Measurements from ENCODE around the gene RAB11FIP3. TPM values are rescaled to one million over a fixed set of nuclear protein-coding genes. Genes with fewer than 3 reads are reported as not detected.

RAB11FIP3 gene
- total RNA-seq, 1 experiment from 2014 or later: 38.4 TPM

DNA sequence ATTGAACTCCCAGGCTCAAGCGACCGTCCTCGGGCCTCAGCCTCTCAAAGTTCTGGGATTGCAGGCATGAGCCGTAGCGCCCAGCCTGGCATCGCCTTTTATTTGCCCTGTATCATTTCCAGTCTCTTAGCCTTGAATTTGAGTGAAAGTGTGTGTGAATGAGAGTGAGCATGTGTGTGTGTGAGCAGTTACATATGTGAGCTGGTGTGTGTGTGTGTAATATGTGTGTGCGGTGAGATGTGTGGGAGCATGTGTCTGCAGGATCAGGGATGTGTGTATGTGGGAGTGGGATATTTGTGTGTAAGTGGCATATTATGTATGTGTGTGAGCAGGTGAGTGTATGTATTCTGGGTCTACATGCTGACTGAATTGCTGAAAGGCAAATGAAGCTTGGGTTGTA lies 5.5 kb downstream of the RAB11FIP3 start:
- TF ChIP-seq, protein P1, sequence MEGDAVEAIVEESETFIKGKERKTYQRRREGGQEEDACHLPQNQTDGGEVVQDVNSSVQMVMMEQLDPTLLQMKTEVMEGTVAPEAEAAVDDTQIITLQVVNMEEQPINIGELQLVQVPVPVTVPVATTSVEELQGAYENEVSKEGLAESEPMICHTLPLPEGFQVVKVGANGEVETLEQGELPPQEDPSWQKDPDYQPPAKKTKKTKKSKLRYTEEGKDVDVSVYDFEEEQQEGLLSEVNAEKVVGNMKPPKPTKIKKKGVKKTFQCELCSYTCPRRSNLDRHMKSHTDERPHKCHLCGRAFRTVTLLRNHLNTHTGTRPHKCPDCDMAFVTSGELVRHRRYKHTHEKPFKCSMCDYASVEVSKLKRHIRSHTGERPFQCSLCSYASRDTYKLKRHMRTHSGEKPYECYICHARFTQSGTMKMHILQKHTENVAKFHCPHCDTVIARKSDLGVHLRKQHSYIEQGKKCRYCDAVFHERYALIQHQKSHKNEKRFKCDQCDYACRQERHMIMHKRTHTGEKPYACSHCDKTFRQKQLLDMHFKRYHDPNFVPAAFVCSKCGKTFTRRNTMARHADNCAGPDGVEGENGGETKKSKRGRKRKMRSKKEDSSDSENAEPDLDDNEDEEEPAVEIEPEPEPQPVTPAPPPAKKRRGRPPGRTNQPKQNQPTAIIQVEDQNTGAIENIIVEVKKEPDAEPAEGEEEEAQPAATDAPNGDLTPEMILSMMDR (conservative IDR thresholded peaks at IDR 0.05): no peak
- TF ChIP-seq EZH2 (IDR thresholded peaks at IDR 0.05; ENCODE audit: low read depth): no peak
- Histone ChIP-seq H3K79me2 (ENCODE audit: low read depth) (peaks cover 10% of the 10 kb centered on the region), H3F3A (ENCODE audit: insufficient read depth, low read depth) (0 out of 2 replicates have a peak, but pooled peaks cover 5% of the 10 kb centered on the region), H4K20me1 (ENCODE audit: insufficient read depth) (no peaks in the 10 kb centered on the region; the same call in 1 of the 2 replicates), H3K9me2 (ENCODE audit: insufficient read depth) (no peaks in the 10 kb centered on the region), H3K27me3 (ENCODE audit: insufficient read depth, low read depth) (no peaks in the 10 kb centered on the region), H3K27ac (no peak overlapping the region), H3K4me1 (replicated peaks; ENCODE audit: insufficient read depth) (peaks cover 11% of the 10 kb centered on the region), H2AFZ (no peak overlapping the region), H3K9me3 (ENCODE audit: insufficient read depth, low read depth) (no peaks in the 10 kb centered on the region), H3K36me3 (ENCODE audit: low read depth) (no peaks in the 10 kb centered on the region), H3K4me2 (no peak overlapping the region), H3K4me3 (no peak overlapping the region)
- DNase-seq: no peak
- CTCF ChIA-PET: no interaction called here
- BruUV-seq (replicated peaks): no TSS peak
- POLR2A ChIA-PET (ENCODE audit: unreplicated experiment): no interaction called here
- intact Hi-C loops (cut with micrococcal nuclease; ENCODE audit: unreplicated experiment): no loop called here

DNA sequence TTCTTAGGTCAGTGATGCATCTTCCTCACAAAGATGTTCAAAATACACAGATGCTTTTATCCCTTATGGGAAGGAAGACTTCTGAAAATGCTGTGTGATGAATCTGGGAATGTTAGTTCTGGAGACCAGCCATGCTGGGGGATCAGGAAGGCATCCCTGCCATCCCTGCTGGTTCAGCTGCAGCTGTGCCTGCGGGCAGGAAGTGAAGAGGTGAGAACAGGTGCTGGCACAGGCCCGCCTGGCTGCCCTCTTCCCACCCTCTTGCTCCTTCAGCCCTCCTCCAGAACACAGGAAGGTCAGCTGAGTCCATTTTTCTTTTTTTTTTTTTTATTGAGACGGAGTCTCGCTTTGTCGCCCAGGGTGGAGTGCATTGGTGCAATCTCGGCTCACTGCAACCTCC lies 15.2 kb downstream of the RAB11FIP3 start:
- Histone ChIP-seq H3K9me3 (ENCODE audit: insufficient read depth, low read depth) (no peaks in the 10 kb centered on the region), H3K4me2 (no peak overlapping the region), H3F3A (ENCODE audit: insufficient read depth, low read depth) (no peaks in the 10 kb centered on the region), H3K36me3 (ENCODE audit: low read depth) (no peaks in the 10 kb centered on the region), H3K9me2 (ENCODE audit: insufficient read depth) (no peaks in the 10 kb centered on the region), H3K79me2 (ENCODE audit: low read depth) (no peaks in the 10 kb centered on the region), H4K20me1 (ENCODE audit: insufficient read depth) (no peaks in the 10 kb centered on the region; the same call in none of the 2 replicates), H2AFZ (no peak overlapping the region), H3K4me1 (replicated peaks; ENCODE audit: insufficient read depth) (no peaks in the 10 kb centered on the region), H3K4me3 (no peak overlapping the region), H3K27ac (no peak overlapping the region), H3K27me3 (ENCODE audit: insufficient read depth, low read depth) (no peaks in the 10 kb centered on the region)
- DNase-seq: no peak
- BruUV-seq (replicated peaks): no TSS peak
- no peak for TF ChIP-seq EZH2 (IDR thresholded peaks at IDR 0.05; ENCODE audit: low read depth)
- TF ChIP-seq, protein P1 (conservative IDR thresholded peaks at IDR 0.05): no peak
- CTCF ChIA-PET: interaction anchor here (0.7 kb wide), 1 partner anchor 16 kb away, joined by 3 read pairs; no protein-coding TSS in a partner anchor
- POLR2A ChIA-PET (ENCODE audit: unreplicated experiment): no interaction called here
- intact Hi-C loops (cut with micrococcal nuclease; ENCODE audit: unreplicated experiment): no loop called here

DNA sequence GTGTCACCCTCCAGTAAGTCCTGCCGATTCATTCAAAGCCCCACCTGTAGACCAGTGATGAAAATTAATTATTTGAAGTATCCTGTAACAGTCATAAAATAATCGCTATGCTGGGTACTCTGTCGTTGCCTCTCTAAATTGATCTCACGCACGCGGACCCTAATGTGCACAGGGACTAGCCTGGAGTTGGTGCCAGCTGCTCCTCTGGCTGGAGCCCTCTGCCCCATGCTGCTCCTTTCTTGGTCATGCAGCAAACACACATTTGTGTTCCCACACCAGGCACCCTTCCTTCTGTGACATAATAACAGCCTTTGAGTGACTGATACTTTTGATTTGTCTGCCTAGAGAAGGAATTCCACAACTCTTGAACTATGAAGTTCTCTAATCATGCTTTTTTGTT lies 16.0 kb downstream of the RAB11FIP3 start:
- DNase-seq: no peak
- Histone ChIP-seq H3K79me2 (ENCODE audit: low read depth) (no peaks in the 10 kb centered on the region), H3F3A (ENCODE audit: insufficient read depth, low read depth) (no peaks in the 10 kb centered on the region), H3K36me3 (ENCODE audit: low read depth) (no peaks in the 10 kb centered on the region), H2AFZ (no peak overlapping the region), H3K4me1 (replicated peaks; ENCODE audit: insufficient read depth) (no peaks in the 10 kb centered on the region), H3K4me2 (no peak overlapping the region), H3K4me3 (no peak overlapping the region), H3K27me3 (ENCODE audit: insufficient read depth, low read depth) (no peaks in the 10 kb centered on the region), H3K27ac (no peak overlapping the region), H4K20me1 (ENCODE audit: insufficient read depth) (no peaks in the 10 kb centered on the region; the same call in none of the 2 replicates), H3K9me2 (ENCODE audit: insufficient read depth) (no peaks in the 10 kb centered on the region), H3K9me3 (ENCODE audit: insufficient read depth, low read depth) (no peaks in the 10 kb centered on the region)
- ChIA-PET POLR2A (ENCODE audit: unreplicated experiment) (no interaction called here), CTCF (interaction anchor here (0.7 kb wide), 1 partner anchor 17 kb away, joined by 3 read pairs; no protein-coding TSS in a partner anchor)
- intact Hi-C loops (cut with micrococcal nuclease; ENCODE audit: unreplicated experiment): no loop called here
- no TSS peak for BruUV-seq (replicated peaks)
- TF ChIP-seq EZH2 (IDR thresholded peaks at IDR 0.05; ENCODE audit: low read depth): no peak
- TF ChIP-seq, protein P1 (conservative IDR thresholded peaks at IDR 0.05): no peak

Measured in PC-9 (cell line).